ENCODE results near the gene PM20D1. TPM values are rescaled to one million over a fixed set of nuclear protein-coding genes. Genes with fewer than 3 reads are reported as not detected.

The PM20D1 gene
- polyA plus RNA-seq, 1 donor from 2014 or later, result not detected

DNA sequence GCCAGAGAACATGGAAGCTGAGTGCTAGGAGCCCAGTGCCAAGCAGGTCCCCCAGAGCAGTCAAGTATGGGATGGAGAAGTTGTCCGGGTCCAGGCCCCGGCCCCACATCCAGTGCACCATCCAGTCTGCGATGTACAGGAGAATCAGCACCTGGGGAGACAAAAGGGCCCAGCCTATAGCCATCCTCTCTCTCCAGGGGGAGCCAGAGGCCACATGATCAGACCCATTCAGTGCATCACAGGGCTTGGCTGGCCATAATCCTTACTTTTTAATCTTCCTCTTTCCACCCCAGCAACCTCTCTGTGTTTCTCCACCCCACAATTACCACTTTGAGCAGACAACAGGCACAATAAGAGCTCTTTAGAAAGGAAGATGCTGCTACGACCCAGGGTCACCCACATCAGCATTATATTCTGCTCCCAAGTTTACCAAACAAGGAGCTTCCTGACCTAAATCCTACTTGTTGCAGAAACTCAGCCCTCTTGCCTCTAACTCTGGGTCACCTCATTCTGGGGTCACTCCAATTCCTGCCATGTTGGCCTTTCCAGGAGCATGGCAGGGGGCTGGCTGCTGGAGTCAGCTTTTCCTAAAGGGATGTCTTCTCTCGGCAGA is 58.3 kb downstream of the PM20D1 start:
- Histone ChIP-seq H2AFZ (ENCODE audit: low read depth, low read length) (no peak overlapping the region), H3F3A (ENCODE audit: insufficient read depth, low read length, poor library complexity, severe bottlenecking) (no peaks in the 10 kb centered on the region), H3K27ac (ENCODE audit: low read length) (no peak overlapping the region), H3K79me2 (replicated peaks; ENCODE audit: insufficient read depth, low read length) (no peaks in the 10 kb centered on the region), H4K20me1 (ENCODE audit: insufficient read depth) (no peaks in the 10 kb centered on the region), H3K4me3 (ENCODE audit: low read length) (no peak overlapping the region), H3K9me3 (ENCODE audit: low read length) (no peaks in the 10 kb centered on the region), H3K27me3 (ENCODE audit: insufficient read depth, low read depth, low read length) (no peaks in the 10 kb centered on the region), H3K36me3 (ENCODE audit: insufficient read depth, low read length) (peaks cover 7% of the 10 kb centered on the region), H3K9ac (ENCODE audit: low read length) (no peak overlapping the region), H3K9me2 (ENCODE audit: insufficient read depth, low read length) (no peaks in the 10 kb centered on the region), H3K4me2 (ENCODE audit: low read length) (no peak overlapping the region)
- peak; percentile 76 for TF ChIP-seq RAD21 (conservative IDR thresholded peaks at IDR 0.05)
- peak; percentile 71 for TF ChIP-seq CTCF (IDR thresholded peaks at IDR 0.05; ENCODE audit: poor library complexity, severe bottlenecking)
- TF ChIP-seq SMC3 (conservative IDR thresholded peaks at IDR 0.05; ENCODE audit: poor library complexity), result peak; percentile 74
- TF ChIP-seq EZH2 (IDR thresholded peaks at IDR 0.05; ENCODE audit: borderline replicate concordance, insufficient read depth, low read length, poor library complexity, severe bottlenecking), result no peak

GRCh38 chr1:205787287-205787916 is 62.5 kb downstream of the PM20D1 start:
- Histone ChIP-seq H3F3A (ENCODE audit: insufficient read depth, low read length, poor library complexity, severe bottlenecking) (no peaks in the 10 kb centered on the region), H3K27ac (ENCODE audit: low read length) (no peak overlapping the region), H2AFZ (ENCODE audit: low read depth, low read length) (no peak overlapping the region), H3K4me3 (ENCODE audit: low read length) (no peak overlapping the region), H3K9me2 (ENCODE audit: insufficient read depth, low read length) (no peaks in the 10 kb centered on the region), H3K79me2 (replicated peaks; ENCODE audit: insufficient read depth, low read length) (no peaks in the 10 kb centered on the region), H3K36me3 (ENCODE audit: insufficient read depth, low read length) (no peaks in the 10 kb centered on the region), H3K9ac (ENCODE audit: low read length) (no peak overlapping the region), H4K20me1 (ENCODE audit: insufficient read depth) (no peaks in the 10 kb centered on the region), H3K27me3 (ENCODE audit: insufficient read depth, low read depth, low read length) (no peaks in the 10 kb centered on the region), H3K4me2 (ENCODE audit: low read length) (no peak overlapping the region), H3K9me3 (ENCODE audit: low read length) (no peaks in the 10 kb centered on the region)
- no peak for TF ChIP-seq POLR2AphosphoS5 (IDR thresholded peaks at IDR 0.05)
- TF ChIP-seq, protein P1, sequence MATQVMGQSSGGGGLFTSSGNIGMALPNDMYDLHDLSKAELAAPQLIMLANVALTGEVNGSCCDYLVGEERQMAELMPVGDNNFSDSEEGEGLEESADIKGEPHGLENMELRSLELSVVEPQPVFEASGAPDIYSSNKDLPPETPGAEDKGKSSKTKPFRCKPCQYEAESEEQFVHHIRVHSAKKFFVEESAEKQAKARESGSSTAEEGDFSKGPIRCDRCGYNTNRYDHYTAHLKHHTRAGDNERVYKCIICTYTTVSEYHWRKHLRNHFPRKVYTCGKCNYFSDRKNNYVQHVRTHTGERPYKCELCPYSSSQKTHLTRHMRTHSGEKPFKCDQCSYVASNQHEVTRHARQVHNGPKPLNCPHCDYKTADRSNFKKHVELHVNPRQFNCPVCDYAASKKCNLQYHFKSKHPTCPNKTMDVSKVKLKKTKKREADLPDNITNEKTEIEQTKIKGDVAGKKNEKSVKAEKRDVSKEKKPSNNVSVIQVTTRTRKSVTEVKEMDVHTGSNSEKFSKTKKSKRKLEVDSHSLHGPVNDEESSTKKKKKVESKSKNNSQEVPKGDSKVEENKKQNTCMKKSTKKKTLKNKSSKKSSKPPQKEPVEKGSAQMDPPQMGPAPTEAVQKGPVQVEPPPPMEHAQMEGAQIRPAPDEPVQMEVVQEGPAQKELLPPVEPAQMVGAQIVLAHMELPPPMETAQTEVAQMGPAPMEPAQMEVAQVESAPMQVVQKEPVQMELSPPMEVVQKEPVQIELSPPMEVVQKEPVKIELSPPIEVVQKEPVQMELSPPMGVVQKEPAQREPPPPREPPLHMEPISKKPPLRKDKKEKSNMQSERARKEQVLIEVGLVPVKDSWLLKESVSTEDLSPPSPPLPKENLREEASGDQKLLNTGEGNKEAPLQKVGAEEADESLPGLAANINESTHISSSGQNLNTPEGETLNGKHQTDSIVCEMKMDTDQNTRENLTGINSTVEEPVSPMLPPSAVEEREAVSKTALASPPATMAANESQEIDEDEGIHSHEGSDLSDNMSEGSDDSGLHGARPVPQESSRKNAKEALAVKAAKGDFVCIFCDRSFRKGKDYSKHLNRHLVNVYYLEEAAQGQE (IDR thresholded peaks at IDR 0.05; ENCODE audit: borderline replicate concordance), result no peak
- TF ChIP-seq TAF1 (IDR thresholded peaks at IDR 0.05; ENCODE audit: low read depth), result no peak
- TF ChIP-seq EZH2 (IDR thresholded peaks at IDR 0.05; ENCODE audit: borderline replicate concordance, insufficient read depth, low read length, poor library complexity, severe bottlenecking), result no peak
- TF ChIP-seq RAD21 (conservative IDR thresholded peaks at IDR 0.05), result no peak
- TF ChIP-seq MXI1 (conservative IDR thresholded peaks at IDR 0.05; ENCODE audit: poor library complexity, severe bottlenecking), result no peak
- no peak for TF ChIP-seq CTCF (IDR thresholded peaks at IDR 0.05; ENCODE audit: poor library complexity, severe bottlenecking)

All from neural cell (in vitro differentiated cells).